ENCODE measurements around the gene BRIP1. TPM values are rescaled to one million over a fixed set of nuclear protein-coding genes. Genes with fewer than 3 reads are reported as not detected.

The BRIP1 gene
- total and polyA plus RNA-seq, 7 experiments from 2014 or later: 0.64 to 19.9 (median 1.6) TPM

DNA sequence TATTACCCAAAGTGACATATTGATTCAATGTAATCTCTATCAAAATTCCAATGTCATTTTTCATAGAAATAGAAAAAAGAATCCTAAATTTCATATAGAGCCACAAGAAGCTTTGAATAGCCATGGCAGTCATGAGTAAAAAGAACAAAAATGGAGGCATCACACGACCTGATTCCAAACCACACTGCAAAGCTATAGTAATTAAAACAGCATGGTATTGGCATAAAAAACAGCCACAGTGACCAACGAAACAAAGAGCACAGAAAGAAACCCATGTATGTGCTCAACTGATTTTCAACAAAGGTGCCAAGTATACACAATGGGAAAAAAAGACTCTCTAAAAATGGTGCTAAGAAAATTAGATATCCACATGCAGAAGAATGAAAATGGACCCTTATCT is 101.5 kb downstream of the BRIP1 start:
- H3K27ac Mint-ChIP-seq: no peak overlapping the region
- no peak overlapping the region for H3K4me3 Mint-ChIP-seq
- H3K4me1 Mint-ChIP-seq: peaks cover 0 to 14% (median 0%) of the 10 kb centered on the region in 7 donors
- Histone ChIP-seq H3K9me3 (ENCODE audit: control insufficient read depth in 2 of 3, low read length in 3 of 3) (no peaks in the 10 kb centered on the region), H3K27me3 (ENCODE audit: control insufficient read depth in 2 of 2, insufficient read depth in 2 of 2, low read length in 2 of 2) (no peaks in the 10 kb centered on the region), H3K36me3 (ENCODE audit: control insufficient read depth in 2 of 3, insufficient read depth in 3 of 3, low read length in 3 of 3) (no peaks in the 10 kb centered on the region), H3K4me3 (ENCODE audit: low read length) (no peak overlapping the region), H3K27ac (ENCODE audit: low read depth, low read length) (no peak overlapping the region), H3K4me1 (ENCODE audit: control insufficient read depth in 2 of 2, insufficient read depth in 2 of 2, low read length in 2 of 2) (no peaks in the 10 kb centered on the region)
- ChIA-PET POLR2A (no interaction called here), CTCF (no interaction called here)
- no peaks in the 10 kb centered on the region for H3K27me3 Mint-ChIP-seq
- DNase-seq: no peak
- peaks cover 0 to 60% (median 12%) of the 10 kb centered on the region in 5 donors for H3K36me3 Mint-ChIP-seq
- intact Hi-C loops (cut with micrococcal nuclease): no loop called here
- no peak for ATAC-seq
- H3K9me3 Mint-ChIP-seq: peaks cover 0 to 20% (median 1%) of the 10 kb centered on the region in 11 donors

GRCh38 chr17:61759362-61759761 is 104.0 kb downstream of the BRIP1 start:
- H3K36me3 ChIP-seq (ENCODE audit: control insufficient read depth in 2 of 3, insufficient read depth in 3 of 3, low read length in 3 of 3): no peaks in the 10 kb centered on the region
- no peaks in the 10 kb centered on the region for H3K4me1 ChIP-seq (ENCODE audit: control insufficient read depth in 2 of 2, insufficient read depth in 2 of 2, low read length in 2 of 2)
- Mint-ChIP-seq H3K4me1 (peaks cover 0 to 14% (median 0%) of the 10 kb centered on the region in 7 donors), H3K4me3 (no peak overlapping the region), H3K27ac (no peak overlapping the region), H3K27me3 (no peaks in the 10 kb centered on the region), H3K9me3 (peaks cover 0 to 20% (median 1%) of the 10 kb centered on the region in 11 donors), H3K36me3 (peaks cover 0 to 58% (median 12%) of the 10 kb centered on the region in 5 donors)
- H3K4me3 ChIP-seq (ENCODE audit: low read length): no peak overlapping the region
- DNase-seq (no peak), ATAC-seq (no peak)
- CTCF ChIA-PET: no interaction called here
- no peaks in the 10 kb centered on the region for H3K9me3 ChIP-seq (ENCODE audit: control insufficient read depth in 2 of 3, low read length in 3 of 3)
- H3K27me3 ChIP-seq (ENCODE audit: control insufficient read depth in 2 of 2, insufficient read depth in 2 of 2, low read length in 2 of 2): no peaks in the 10 kb centered on the region
- POLR2A ChIA-PET: no interaction called here
- intact Hi-C loops (cut with micrococcal nuclease): no loop called here
- H3K27ac ChIP-seq (ENCODE audit: low read depth, low read length): no peak overlapping the region

DNA sequence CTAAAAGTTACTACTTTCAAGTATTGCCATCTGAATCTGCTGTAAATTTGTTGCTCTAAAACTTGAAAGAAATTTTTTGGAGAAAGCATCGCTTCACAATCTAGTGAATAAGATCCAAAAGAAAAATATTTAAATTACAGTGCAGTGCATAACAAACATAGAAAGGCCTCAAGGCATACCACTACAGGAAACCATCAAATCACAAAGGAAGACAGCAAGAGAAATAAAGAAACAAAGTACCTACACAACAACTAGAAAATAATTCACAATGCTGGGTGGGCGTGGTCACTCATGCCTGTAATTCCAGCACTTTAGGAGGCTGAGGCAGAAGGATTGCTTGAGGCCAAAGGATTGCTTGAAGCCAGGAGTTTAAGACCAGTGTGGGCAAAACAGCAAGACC is 104.9 kb downstream of the BRIP1 start:
- Mint-ChIP-seq H3K36me3 (peaks cover 0 to 56% (median 12%) of the 10 kb centered on the region in 5 donors), H3K9me3 (peaks cover 0 to 20% (median 1%) of the 10 kb centered on the region in 11 donors), H3K27me3 (no peaks in the 10 kb centered on the region), H3K4me1 (peaks cover 0 to 14% (median 0%) of the 10 kb centered on the region in 7 donors), H3K4me3 (no peak overlapping the region), H3K27ac (peak overlapping the region in 1 of 9 donors; percentile 33)
- Histone ChIP-seq H3K27me3 (ENCODE audit: control insufficient read depth in 2 of 2, insufficient read depth in 2 of 2, low read length in 2 of 2) (no peaks in the 10 kb centered on the region), H3K4me3 (ENCODE audit: low read length) (no peak overlapping the region), H3K4me1 (ENCODE audit: control insufficient read depth in 2 of 2, insufficient read depth in 2 of 2, low read length in 2 of 2) (no peaks in the 10 kb centered on the region), H3K36me3 (ENCODE audit: control insufficient read depth in 2 of 3, insufficient read depth in 3 of 3, low read length in 3 of 3) (no peaks in the 10 kb centered on the region), H3K9me3 (ENCODE audit: control insufficient read depth in 2 of 3, low read length in 3 of 3) (no peaks in the 10 kb centered on the region), H3K27ac (ENCODE audit: low read depth, low read length) (no peak overlapping the region)
- intact Hi-C loops (cut with micrococcal nuclease): no loop called here
- CTCF ChIA-PET: no interaction called here
- ATAC-seq (no peak), DNase-seq (no peak)
- POLR2A ChIA-PET: no interaction called here

- no peaks in the 10 kb centered on the region for H3K27me3 Mint-ChIP-seq
- no peaks in the 10 kb centered on the region for H3K36me3 ChIP-seq (ENCODE audit: control insufficient read depth in 2 of 3, insufficient read depth in 3 of 3, low read length in 3 of 3)
- H3K9me3 ChIP-seq (ENCODE audit: control insufficient read depth in 2 of 3, low read length in 3 of 3): no peaks in the 10 kb centered on the region
- H3K4me3 ChIP-seq (ENCODE audit: low read length): no peak overlapping the region
- CTCF ChIA-PET: no interaction called here
- DNase-seq (no peak), ATAC-seq (no peak)
- H3K4me1 ChIP-seq (ENCODE audit: control insufficient read depth in 2 of 2, insufficient read depth in 2 of 2, low read length in 2 of 2): no peaks in the 10 kb centered on the region
- H3K36me3 Mint-ChIP-seq: peaks cover 0 to 47% (median 12%) of the 10 kb centered on the region in 5 donors
- H3K9me3 Mint-ChIP-seq: peaks cover 0 to 16% (median under 1%) of the 10 kb centered on the region in 11 donors
- no peak overlapping the region for H3K27ac Mint-ChIP-seq
- intact Hi-C loops (cut with micrococcal nuclease): no loop called here
- no peaks in the 10 kb centered on the region for H3K27me3 ChIP-seq (ENCODE audit: control insufficient read depth in 2 of 2, insufficient read depth in 2 of 2, low read length in 2 of 2)
- no peak overlapping the region for H3K4me3 Mint-ChIP-seq
- H3K27ac ChIP-seq (ENCODE audit: low read depth, low read length): no peak overlapping the region
- POLR2A ChIA-PET: no interaction called here
- peaks cover 0 to 14% (median 0%) of the 10 kb centered on the region in 7 donors for H3K4me1 Mint-ChIP-seq
These were observed 106.2 kb downstream of the BRIP1 start for GRCh38 chr17:61757168-61757567.

DNA sequence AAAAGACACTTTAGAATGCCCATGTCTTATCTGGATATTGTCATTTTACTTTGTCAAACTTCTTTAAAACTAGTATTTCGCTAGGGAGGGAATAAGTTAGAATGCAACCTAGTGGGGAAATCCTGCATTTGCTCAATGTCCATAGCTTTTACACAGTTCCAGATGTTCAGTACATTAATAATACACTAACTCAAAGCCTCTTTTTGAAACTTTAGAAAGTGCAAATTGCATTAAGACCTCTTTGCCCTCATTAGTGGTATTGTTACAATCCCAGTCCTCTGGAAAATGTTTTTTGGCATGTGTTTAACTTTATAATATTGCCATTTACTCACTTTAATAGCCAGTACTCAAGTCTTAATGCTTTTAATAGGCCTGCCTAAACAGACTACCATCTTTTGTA is 106.8 kb downstream of the BRIP1 start:
- H3K4me1 ChIP-seq (ENCODE audit: control insufficient read depth in 2 of 2, insufficient read depth in 2 of 2, low read length in 2 of 2): no peaks in the 10 kb centered on the region
- peaks cover 0 to 14% (median 0%) of the 10 kb centered on the region in 7 donors for H3K4me1 Mint-ChIP-seq
- no peak overlapping the region for H3K27ac ChIP-seq (ENCODE audit: low read depth, low read length)
- H3K27ac Mint-ChIP-seq: no peak overlapping the region
- H3K27me3 ChIP-seq (ENCODE audit: control insufficient read depth in 2 of 2, insufficient read depth in 2 of 2, low read length in 2 of 2): no peaks in the 10 kb centered on the region
- peaks cover 0 to 10% (median 0%) of the 10 kb centered on the region in 11 donors for H3K9me3 Mint-ChIP-seq
- DNase-seq (no peak), ATAC-seq (no peak)
- H3K27me3 Mint-ChIP-seq: no peaks in the 10 kb centered on the region
- ChIA-PET POLR2A (no interaction called here), CTCF (no interaction called here)
- no peak overlapping the region for H3K4me3 ChIP-seq (ENCODE audit: low read length)
- intact Hi-C loops (cut with micrococcal nuclease): no loop called here
- H3K9me3 ChIP-seq (ENCODE audit: control insufficient read depth in 2 of 3, low read length in 3 of 3): no peaks in the 10 kb centered on the region
- no peaks in the 10 kb centered on the region for H3K36me3 ChIP-seq (ENCODE audit: control insufficient read depth in 2 of 3, insufficient read depth in 3 of 3, low read length in 3 of 3)
- H3K36me3 Mint-ChIP-seq: peaks cover 0 to 42% (median 12%) of the 10 kb centered on the region in 5 donors
- no peak overlapping the region for H3K4me3 Mint-ChIP-seq

GRCh38 chr17:61755668-61756067 is 107.7 kb downstream of the BRIP1 start:
- intact Hi-C loops (cut with micrococcal nuclease): no loop called here
- DNase-seq: no peak
- Histone ChIP-seq H3K4me1 (ENCODE audit: control insufficient read depth in 2 of 2, insufficient read depth in 2 of 2, low read length in 2 of 2) (no peaks in the 10 kb centered on the region), H3K27me3 (ENCODE audit: control insufficient read depth in 2 of 2, insufficient read depth in 2 of 2, low read length in 2 of 2) (no peaks in the 10 kb centered on the region), H3K4me3 (ENCODE audit: low read length) (no peak overlapping the region), H3K9me3 (ENCODE audit: control insufficient read depth in 2 of 3, low read length in 3 of 3) (no peaks in the 10 kb centered on the region), H3K36me3 (ENCODE audit: control insufficient read depth in 2 of 3, insufficient read depth in 3 of 3, low read length in 3 of 3) (no peaks in the 10 kb centered on the region), H3K27ac (ENCODE audit: low read depth, low read length) (no peak overlapping the region)
- Mint-ChIP-seq H3K36me3 (peaks cover 0 to 36% (median 12%) of the 10 kb centered on the region in 5 donors), H3K27ac (no peak overlapping the region), H3K4me3 (no peak overlapping the region), H3K9me3 (peaks cover 0 to 6% (median 0%) of the 10 kb centered on the region in 11 donors), H3K27me3 (no peaks in the 10 kb centered on the region), H3K4me1 (peaks cover 0 to 20% (median 0%) of the 10 kb centered on the region in 7 donors)
- CTCF ChIA-PET: no interaction called here
- POLR2A ChIA-PET: no interaction called here
- no peak for ATAC-seq

DNA sequence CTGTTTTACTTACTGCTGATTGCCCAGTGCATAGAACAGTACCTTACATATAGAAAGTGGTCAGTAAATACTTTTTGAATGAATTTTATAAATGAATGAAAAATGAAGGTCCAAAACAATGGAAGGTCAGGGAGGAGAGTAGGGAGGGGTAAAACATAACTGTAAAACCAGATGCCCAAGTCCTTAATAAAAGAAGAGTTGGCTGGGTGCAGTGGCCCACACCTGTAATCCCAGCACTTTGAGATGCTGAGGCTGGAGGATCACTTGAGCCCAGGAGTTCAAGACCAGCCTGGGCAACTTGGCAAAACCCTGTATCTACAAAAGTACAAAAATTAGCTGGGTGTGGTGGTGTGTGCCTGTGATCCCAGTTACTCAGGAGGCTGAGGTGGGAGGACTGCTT is 108.2 kb downstream of the BRIP1 start:
- no peaks in the 10 kb centered on the region for H3K36me3 ChIP-seq (ENCODE audit: control insufficient read depth in 2 of 3, insufficient read depth in 3 of 3, low read length in 3 of 3)
- H3K4me3 ChIP-seq (ENCODE audit: low read length): no peak overlapping the region
- DNase-seq (no peak), ATAC-seq (no peak)
- no peaks in the 10 kb centered on the region for H3K27me3 ChIP-seq (ENCODE audit: control insufficient read depth in 2 of 2, insufficient read depth in 2 of 2, low read length in 2 of 2)
- no peak overlapping the region for H3K27ac ChIP-seq (ENCODE audit: low read depth, low read length)
- Mint-ChIP-seq H3K27me3 (no peaks in the 10 kb centered on the region), H3K4me1 (peaks cover 0 to 24% (median 0%) of the 10 kb centered on the region in 7 donors), H3K27ac (no peak overlapping the region), H3K36me3 (peaks cover 0 to 31% (median 9%) of the 10 kb centered on the region in 5 donors), H3K9me3 (peaks cover 0 to 4% (median 0%) of the 10 kb centered on the region in 11 donors), H3K4me3 (no peak overlapping the region)
- POLR2A ChIA-PET: no interaction called here
- no peaks in the 10 kb centered on the region for H3K9me3 ChIP-seq (ENCODE audit: control insufficient read depth in 2 of 3, low read length in 3 of 3)
- intact Hi-C loops (cut with micrococcal nuclease): no loop called here
- H3K4me1 ChIP-seq (ENCODE audit: control insufficient read depth in 2 of 2, insufficient read depth in 2 of 2, low read length in 2 of 2): no peaks in the 10 kb centered on the region
- CTCF ChIA-PET: no interaction called here
